Subcutaneous abdominal adipose tissue (tissue), 5 donors: ENCODE data around the gene KRT80.

ENCODE experiments used
- H3K27ac ChIP-seq: one replicate; pipeline ENCODE4 v1.7.0; 2013; ENCODE audit warnings: low read depth, mild to moderate bottlenecking, inconsistent platforms, low read length, moderate library complexity
- H3K27me3 ChIP-seq, 5 donors: one replicate each; pipeline ENCODE4 v1.7.0; 2013; ENCODE audit warnings: low read length in 5 of 5, inconsistent platforms in 1 of 5; ENCODE audit not compliant: control insufficient read depth in 5 of 5, insufficient read depth in 4 of 5
- H3K36me3 ChIP-seq, 5 donors: one replicate each; pipeline ENCODE4 v1.7.0; 2013; ENCODE audit warnings: low read length in 5 of 5; ENCODE audit not compliant: control insufficient read depth in 5 of 5, insufficient read depth in 5 of 5
- H3K4me1 ChIP-seq, 5 donors: one replicate each; pipeline ENCODE4 v1.7.0; 2013; ENCODE audit warnings: low read length in 5 of 5, mild to moderate bottlenecking in 3 of 5, moderate library complexity in 1 of 5; ENCODE audit not compliant: control insufficient read depth in 5 of 5, insufficient read depth in 5 of 5
- H3K4me3 ChIP-seq, 5 donors: one replicate each; pipeline ENCODE4 v1.7.0; 2013; ENCODE audit warnings: low read length in 5 of 5, low read depth in 1 of 5
- H3K9ac ChIP-seq, 5 donors: one replicate each; pipeline ENCODE4 v1.7.0; 2013; ENCODE audit warnings: low read length in 5 of 5, mild to moderate bottlenecking in 4 of 5, moderate library complexity in 3 of 5
- H3K9me3 ChIP-seq, 5 donors: one replicate each; pipeline ENCODE4 v1.7.0; 2013; ENCODE audit warnings: low read length in 5 of 5; ENCODE audit not compliant: control insufficient read depth in 5 of 5
- donor health status: healthy.
- donor health status: healthy.
- donor health status: healthy.
- donor health status: healthy.
- donor health status: healthy.

KRT80 gene

DNA sequence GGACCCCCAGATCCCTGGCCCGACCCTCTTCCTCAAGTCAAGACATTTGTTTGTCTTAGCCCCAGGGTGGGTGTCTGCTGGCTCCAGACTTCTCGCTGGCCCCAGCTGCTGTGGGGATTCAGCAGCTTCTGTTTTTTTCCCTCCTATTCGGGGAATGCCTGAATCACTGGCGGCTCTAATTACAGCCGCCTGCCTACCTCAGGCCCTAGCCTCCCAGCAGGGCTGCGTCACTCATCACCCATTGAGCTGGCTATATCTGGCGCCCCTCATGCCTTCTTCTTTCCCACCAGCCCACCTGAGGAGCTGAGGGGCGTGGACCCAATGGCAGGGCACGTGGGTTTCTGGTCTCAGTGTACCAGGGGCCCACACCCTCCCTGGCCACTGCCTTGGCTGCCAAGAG, 10.1 kb downstream of the KRT80 start:
- Histone ChIP-seq H3K36me3 (no peaks in the 10 kb centered on the region), H3K27ac (no peak overlapping the region), H3K9me3 (no peaks in the 10 kb centered on the region), H3K27me3 (peaks cover 0 to 4% (median 0%) of the 10 kb centered on the region in 5 donors), H3K9ac (no peak overlapping the region), H3K4me3 (no peak overlapping the region), H3K4me1 (peaks cover 0 to 24% (median 0%) of the 10 kb centered on the region in 5 donors)

DNA sequence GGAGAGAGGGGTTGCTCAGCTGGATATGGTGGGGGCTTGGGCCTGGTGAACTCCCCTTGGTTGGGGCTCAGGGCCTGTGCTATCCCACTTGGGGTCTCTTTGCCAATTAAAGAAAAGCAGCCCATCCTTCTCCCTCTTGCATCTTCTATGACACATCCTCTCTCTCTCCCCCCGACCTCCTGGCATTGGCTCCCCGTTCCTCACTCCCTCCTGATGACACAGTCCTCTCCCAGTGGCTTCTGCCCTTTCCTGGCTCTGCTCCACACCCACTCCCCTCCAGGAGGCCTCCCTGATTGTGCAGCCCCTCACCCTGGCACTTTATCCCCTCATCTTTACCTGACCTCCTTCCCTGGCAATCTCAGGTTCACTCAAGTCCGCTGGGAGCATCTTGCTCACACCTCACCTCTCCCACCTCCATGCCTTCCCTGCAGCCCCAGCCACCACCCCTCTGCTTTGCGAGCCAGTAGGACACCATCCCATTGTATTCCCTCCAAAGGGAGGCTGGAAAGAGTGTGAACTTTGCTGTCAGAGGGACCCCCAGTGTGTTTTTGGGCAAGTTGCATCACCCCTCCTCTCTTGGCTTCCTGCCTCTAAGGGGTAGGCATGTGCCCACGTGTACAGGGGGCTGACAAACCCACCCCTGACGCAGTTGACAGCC, 10.7 kb downstream of the KRT80 start:
- H3K27ac ChIP-seq, result no peak overlapping the region
- H3K4me1 ChIP-seq, result peaks cover 0 to 20% (median under 1%) of the 10 kb centered on the region in 5 donors
- no peak overlapping the region for H3K4me3 ChIP-seq
- no peak overlapping the region for H3K9ac ChIP-seq
- no peaks in the 10 kb centered on the region for H3K9me3 ChIP-seq
- no peaks in the 10 kb centered on the region for H3K36me3 ChIP-seq
- H3K27me3 ChIP-seq, result peaks cover 0 to 4% (median 0%) of the 10 kb centered on the region in 5 donors

DNA sequence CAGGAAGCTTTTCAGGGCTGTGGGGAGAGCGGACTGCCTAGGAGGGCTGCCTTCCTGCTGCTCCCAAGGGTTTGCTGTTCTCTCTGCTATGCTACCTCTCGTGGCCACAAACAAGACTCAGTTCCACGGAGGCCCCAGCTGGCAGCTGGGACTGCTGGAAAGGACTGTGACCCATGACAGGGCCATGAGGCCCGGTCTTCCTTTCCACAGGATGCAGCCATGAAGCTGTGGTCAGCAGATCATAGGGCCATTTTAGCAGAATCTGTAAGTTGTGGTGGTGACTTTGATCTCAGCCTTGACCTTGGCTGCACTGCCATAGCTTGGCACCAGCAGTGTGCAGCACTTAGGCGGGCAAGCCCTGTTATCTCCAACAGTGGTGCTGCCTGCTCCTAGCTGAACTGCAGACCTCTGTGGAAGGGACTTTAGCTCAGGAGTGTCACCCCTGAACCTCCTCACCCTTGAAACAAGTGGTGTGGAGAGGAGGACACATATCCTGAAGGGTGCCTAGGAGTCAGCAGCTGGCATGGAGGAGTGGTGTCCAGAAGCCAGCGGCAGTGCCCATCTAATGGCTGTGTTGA, 12.3 kb downstream of the KRT80 start:
- no peaks in the 10 kb centered on the region for H3K9me3 ChIP-seq
- H3K4me1 ChIP-seq, result peaks cover 0 to 13% (median 2%) of the 10 kb centered on the region in 5 donors
- H3K9ac ChIP-seq, result no peak overlapping the region
- H3K27me3 ChIP-seq, result peaks cover 0 to 5% (median 0%) of the 10 kb centered on the region in 5 donors
- no peaks in the 10 kb centered on the region for H3K36me3 ChIP-seq
- H3K4me3 ChIP-seq, result no peak overlapping the region
- H3K27ac ChIP-seq, result no peak overlapping the region

DNA sequence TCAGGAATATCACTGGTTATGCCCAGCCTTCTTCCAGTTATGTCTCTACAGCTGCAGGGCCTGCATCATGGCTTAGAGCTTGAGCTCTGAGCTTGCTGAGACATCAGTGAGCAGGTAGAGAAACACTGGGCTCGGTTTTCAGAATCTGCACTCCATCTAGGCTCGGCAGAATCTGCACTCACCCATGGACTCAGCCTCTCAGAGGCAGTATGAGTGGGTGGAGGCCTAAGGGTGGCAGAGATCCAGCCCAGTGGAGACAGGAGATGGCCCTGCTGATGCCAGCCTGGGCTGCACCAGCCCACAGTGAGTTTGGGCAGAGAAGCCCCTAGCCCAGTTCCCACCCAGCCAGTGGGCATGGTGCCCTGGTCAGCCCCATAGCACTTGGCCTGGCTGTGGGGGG, 12.8 kb downstream of the KRT80 start:
- peaks cover 0 to 9% (median 2%) of the 10 kb centered on the region in 5 donors for H3K4me1 ChIP-seq
- H3K27me3 ChIP-seq, result peaks cover 0 to 5% (median 0%) of the 10 kb centered on the region in 5 donors
- no peak overlapping the region for H3K27ac ChIP-seq
- no peak overlapping the region for H3K9ac ChIP-seq
- H3K4me3 ChIP-seq, result no peak overlapping the region
- no peaks in the 10 kb centered on the region for H3K36me3 ChIP-seq
- H3K9me3 ChIP-seq, result no peaks in the 10 kb centered on the region

DNA sequence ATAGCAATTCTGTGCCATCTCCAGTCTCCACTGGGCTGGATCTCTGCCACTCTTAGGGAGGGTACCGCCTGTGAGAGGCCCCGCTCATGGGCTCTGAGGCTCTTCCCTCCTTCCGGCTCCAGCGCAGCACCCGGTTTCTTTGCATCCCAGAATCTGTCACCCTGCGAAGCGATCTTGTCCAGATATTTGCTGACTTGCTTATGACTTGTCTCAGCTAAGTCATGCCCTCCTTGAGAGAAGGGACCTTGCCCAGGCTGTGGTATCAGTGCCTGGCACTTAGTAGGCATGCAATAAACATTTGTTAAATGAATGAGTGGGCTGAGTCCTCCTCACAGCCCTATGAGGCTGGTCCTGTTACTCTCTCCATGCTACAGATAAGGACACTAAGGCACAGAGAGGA, 13.4 kb downstream of the KRT80 start:
- H3K27me3 ChIP-seq, result peaks cover 0 to 5% (median 2%) of the 10 kb centered on the region in 5 donors
- H3K9ac ChIP-seq, result no peak overlapping the region
- H3K9me3 ChIP-seq, result no peaks in the 10 kb centered on the region
- no peaks in the 10 kb centered on the region for H3K36me3 ChIP-seq
- H3K4me1 ChIP-seq, result peaks cover 0 to 9% (median 2%) of the 10 kb centered on the region in 5 donors
- H3K4me3 ChIP-seq, result no peak overlapping the region
- no peak overlapping the region for H3K27ac ChIP-seq

DNA sequence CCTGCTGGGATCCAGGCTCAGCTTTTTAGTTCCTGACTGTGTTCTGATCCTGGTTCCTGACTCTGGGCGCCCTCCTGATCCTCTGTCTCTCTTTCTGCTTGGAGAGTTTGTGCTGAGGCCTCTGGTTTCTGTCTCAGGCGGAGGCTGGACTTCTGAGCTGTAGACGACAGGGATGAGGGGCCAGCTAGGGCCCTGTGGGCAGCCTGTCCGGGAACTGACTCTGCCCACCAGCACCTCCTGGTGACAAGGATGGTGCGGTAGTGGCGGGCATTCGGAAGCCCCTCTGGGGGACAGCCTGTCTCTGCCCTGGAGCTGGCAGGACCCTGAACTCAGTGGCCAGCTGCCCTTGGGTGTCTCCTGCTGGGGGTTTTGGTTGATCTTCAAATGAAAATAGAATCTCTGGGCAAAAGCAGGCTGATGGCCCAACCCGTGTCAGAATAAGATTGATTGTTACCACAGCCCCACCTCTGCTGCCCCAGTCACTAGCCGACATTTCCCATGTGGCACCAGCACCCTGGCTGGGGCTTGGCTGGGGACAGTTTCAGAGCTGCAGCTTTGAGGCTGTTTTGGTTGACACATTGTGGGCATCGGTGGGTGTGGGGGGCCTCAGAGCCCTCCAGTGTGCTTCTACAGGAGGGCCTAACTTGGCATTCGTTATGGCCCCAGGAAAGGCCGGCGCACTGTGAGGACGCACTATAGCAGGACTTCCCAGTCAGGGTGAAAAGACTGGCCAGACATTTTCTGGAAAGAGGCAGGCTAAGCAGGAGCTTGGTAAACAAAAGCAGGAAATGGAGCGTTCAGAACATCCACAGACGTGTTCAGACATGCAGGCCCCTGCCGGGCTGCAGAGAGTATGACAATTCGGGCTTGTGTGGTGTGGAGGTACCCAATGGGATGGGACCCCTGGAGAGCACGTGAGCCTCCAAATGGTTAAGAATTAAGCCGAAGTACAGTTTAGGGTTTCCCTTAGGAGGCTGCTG, 16.2 kb downstream of the KRT80 start:
- Histone ChIP-seq H3K9me3 (no peaks in the 10 kb centered on the region), H3K9ac (peak overlapping the region in 1 of 5 donors; percentile 15), H3K4me3 (no peak overlapping the region), H3K4me1 (peaks cover 0 to 9% (median 2%) of the 10 kb centered on the region in 5 donors), H3K36me3 (no peaks in the 10 kb centered on the region), H3K27ac (no peak overlapping the region), H3K27me3 (peaks cover 0 to 3% (median 0%) of the 10 kb centered on the region in 5 donors)

DNA sequence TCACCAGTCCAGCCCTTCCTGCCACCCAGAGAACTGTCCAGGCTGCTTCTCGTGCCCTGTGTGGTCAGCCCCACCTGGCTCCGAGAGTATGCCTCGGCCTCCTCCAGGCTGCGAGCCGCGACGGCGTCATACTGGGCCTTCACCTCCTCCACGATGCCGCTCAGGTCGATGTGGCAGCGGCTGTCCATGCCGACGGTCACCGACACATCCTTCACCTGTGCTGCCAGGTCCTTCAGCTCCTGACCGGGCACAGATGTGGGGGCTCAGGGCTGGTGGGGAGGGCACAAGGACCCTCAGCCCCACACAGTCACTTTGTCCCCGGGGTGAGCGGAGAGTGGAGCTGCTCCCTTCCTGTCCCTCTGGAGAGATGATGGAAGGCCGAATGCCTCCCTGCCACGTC, 18.3 kb downstream of the KRT80 start:
- Histone ChIP-seq H3K4me3 (no peak overlapping the region), H3K27ac (no peak overlapping the region), H3K27me3 (peaks cover 0 to 3% (median 0%) of the 10 kb centered on the region in 5 donors), H3K36me3 (no peaks in the 10 kb centered on the region), H3K9me3 (no peaks in the 10 kb centered on the region), H3K4me1 (peaks cover 0 to 9% (median 2%) of the 10 kb centered on the region in 5 donors), H3K9ac (no peak overlapping the region)

DNA sequence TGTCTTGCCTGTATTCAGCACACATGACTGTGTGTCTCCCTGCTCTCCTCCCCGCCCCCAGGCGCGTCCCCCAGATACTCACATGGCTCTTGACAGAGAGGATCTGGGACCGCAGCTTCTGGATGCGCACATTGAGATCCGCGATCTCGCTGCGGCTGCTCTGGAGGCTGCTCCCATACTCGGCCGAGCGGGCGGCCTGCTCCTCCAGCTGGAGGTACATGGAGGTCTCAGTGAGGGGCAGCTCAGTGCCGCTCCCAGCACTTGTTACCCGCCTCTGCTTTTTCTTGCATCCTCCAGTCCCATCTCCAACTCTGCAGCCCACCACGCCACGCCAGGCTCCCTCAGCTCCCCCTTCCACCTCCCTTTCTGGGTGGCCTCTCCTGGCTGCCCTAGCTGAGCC, 18.9 kb downstream of the KRT80 start:
- no peaks in the 10 kb centered on the region for H3K36me3 ChIP-seq
- no peak overlapping the region for H3K4me3 ChIP-seq
- H3K4me1 ChIP-seq, result peaks cover 2 to 13% (median 4%) of the 10 kb centered on the region in 5 donors
- no peaks in the 10 kb centered on the region for H3K9me3 ChIP-seq
- peaks cover 0 to 3% (median 0%) of the 10 kb centered on the region in 5 donors for H3K27me3 ChIP-seq
- H3K9ac ChIP-seq, result no peak overlapping the region
- no peak overlapping the region for H3K27ac ChIP-seq

DNA sequence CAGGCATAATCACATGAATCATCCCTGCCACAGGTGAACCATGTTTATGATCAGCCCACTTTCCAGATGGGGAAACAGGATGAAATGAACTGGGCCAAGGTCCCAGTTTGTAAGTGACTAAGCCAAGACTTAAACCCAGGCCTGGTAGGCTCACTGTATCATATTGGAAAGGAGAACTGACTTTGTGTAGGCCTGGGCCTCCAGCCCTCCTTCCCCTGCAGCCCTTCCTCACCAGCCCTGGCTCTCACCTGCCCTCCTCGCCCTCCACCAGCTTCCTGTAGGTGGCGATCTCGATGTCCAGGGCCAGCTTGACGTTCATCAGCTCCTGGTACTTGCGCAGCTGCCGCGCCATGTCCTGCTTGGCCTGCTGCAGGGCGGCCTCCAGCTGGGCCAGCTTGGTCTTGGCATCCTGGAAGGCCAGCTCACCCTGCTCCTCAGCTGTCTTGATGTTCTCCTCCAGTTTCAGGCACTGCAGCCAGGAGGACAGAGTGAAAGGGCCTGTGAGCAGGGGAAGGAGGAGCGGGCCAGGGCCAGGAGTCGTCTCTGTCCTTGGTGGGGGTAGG, 19.8 kb downstream of the KRT80 start:
- no peak overlapping the region for H3K4me3 ChIP-seq
- no peak overlapping the region for H3K9ac ChIP-seq
- no peak overlapping the region for H3K27ac ChIP-seq

More for the DNA sequence above, 19.8 kb downstream of the KRT80 start:
- Histone ChIP-seq H3K27me3 (peaks cover 0 to 3% (median 0%) of the 10 kb centered on the region in 5 donors), H3K9me3 (no peaks in the 10 kb centered on the region), H3K36me3 (no peaks in the 10 kb centered on the region), H3K4me1 (peaks cover 2 to 14% (median 4%) of the 10 kb centered on the region in 5 donors)
